GM12878 (cell line): ENCODE results near the gene MCUB. TPM values are rescaled to one million over a fixed set of nuclear protein-coding genes. Genes with fewer than 3 reads are reported as not detected.

ENCODE experiments used
- ATAC-seq: fragments of 200-7000 bp; cut with Tn5 transposase; 3 replicates; pipeline ENCODE4 v1.9.1; 2020; ENCODE audit warnings: mild to moderate bottlenecking, moderate library complexity
- BruUV-seq: library from RNA; stranded (reverse); fragments of 400-500 nt; replicated peaks from 2 replicates; lab custom pipeline; 2021; lab: Mats Ljungman, UMichigan
- CTCF ChIA-PET: fragments of 300-600 bp; sonication (Branson Sonifier 250); formaldehyde crosslinking; extraction: SDS; loops from one replicate; lab custom pipeline; 2021; ENCODE audit warnings: inconsistent platforms; lab: Yijun Ruan, JAX
- POLR2A ChIA-PET: fragments of 350-600 bp; formaldehyde crosslinking; extraction: SDS; loops from one replicate; lab custom pipeline; 2021; ENCODE audit warnings: inconsistent platforms; lab: Charles Lee
- RAD21 ChIA-PET: fragments of 300-600 bp; sonication (Branson Sonifier 250); formaldehyde crosslinking; loops from one replicate; lab custom pipeline; 2023; ENCODE audit warnings: antibody characterized with exemption; ENCODE audit not compliant: unreplicated experiment; lab: Charles Lee
- SMC1A ChIA-PET: fragments of 300-600 bp; sonication (Branson Sonifier 250); formaldehyde crosslinking; loops from one replicate; lab custom pipeline; 2023; ENCODE audit not compliant: unreplicated experiment, uncharacterized antibody; lab: Charles Lee
- DNase-seq: peaks from one replicate; pipeline ENCODE4 v3.0.0-alpha.2; 2011; ENCODE audit warnings: low read depth, low spot score
- FAIRE-seq: peaks from 3 replicates; lab custom pipeline; 2011; peaks lifted over from hg19 to GRCh38; lab: Jason Lieb, UNC
- H2AFZ ChIP-seq: 2 replicates; pipeline ENCODE4 v1.6.0; 2011; ENCODE audit warnings: low read depth, low read length, control low read depth; ENCODE audit not compliant: control insufficient read depth
- H3K27ac ChIP-seq: 2 replicates; pipeline ENCODE4 v1.5.1; 2011; ENCODE audit warnings: control low read depth; ENCODE audit not compliant: control insufficient read depth, insufficient read depth
- H3K27me3 ChIP-seq, 2 experiments: replicated peaks in 1 of 2; 2 replicates each; pipeline versions ENCODE4 v1.6.0 to v1.6.1; 2011; ENCODE audit warnings: low read length in 1 of 2; ENCODE audit not compliant: control insufficient read depth in 2 of 2, insufficient read depth in 2 of 2
- H3K36me3 ChIP-seq, 2 experiments: 2 replicates each; pipeline ENCODE4 v1.5.1; 2011; ENCODE audit warnings: low read length in 1 of 2; ENCODE audit not compliant: control insufficient read depth in 2 of 2, insufficient read depth in 2 of 2
- H3K4me1 ChIP-seq: 2 replicates; pipeline ENCODE4 v1.6.1; 2011; ENCODE audit warnings: mild to moderate bottlenecking, low read length, moderate library complexity, mixed read lengths; ENCODE audit not compliant: control insufficient read depth, insufficient read depth
- H3K4me2 ChIP-seq: 2 replicates; pipeline ENCODE4 v1.6.0; 2011; ENCODE audit warnings: control low read depth; ENCODE audit not compliant: control insufficient read depth, insufficient read depth
- H3K4me3 ChIP-seq: fragments of 200-600 bp; sonication (generic); 2 replicates; pipeline ENCODE4 v1.5.1; 2016
- H3K79me2 ChIP-seq: 2 replicates; pipeline ENCODE4 v1.6.0; 2011; ENCODE audit warnings: low read length; ENCODE audit not compliant: control insufficient read depth, insufficient read depth
- H3K9ac ChIP-seq: 2 replicates; pipeline ENCODE4 v1.8.0; 2011; ENCODE audit warnings: low read length, control low read depth, mixed read lengths; ENCODE audit not compliant: control insufficient read depth, insufficient read depth
- H3K9me3 ChIP-seq: replicated peaks from 3 replicates; pipeline ENCODE4 v1.5.1; 2011; ENCODE audit warnings: mild to moderate bottlenecking, low read length; ENCODE audit not compliant: control insufficient read depth, insufficient read depth
- H4K20me1 ChIP-seq: 2 replicates; pipeline ENCODE4 v1.6.0; 2011; ENCODE audit not compliant: control insufficient read depth, insufficient read depth
- CBX5 ChIP-seq: sonication (generic); IDR thresholded peaks from 2 replicates; pipeline ENCODE4 v1.6.1; 2016; ENCODE audit warnings: low read depth, moderate library complexity, mild to moderate bottlenecking, inconsistent platforms
- HDGF ChIP-seq: fragments of 450-650 bp; IDR thresholded peaks from 2 replicates; pipeline ENCODE4 v1.6.1; 2016; ENCODE audit warnings: antibody characterized with exemption
- KAT2A ChIP-seq: conservative IDR thresholded peaks from 2 replicates; pipeline ENCODE4 v1.6.1; 2011; ENCODE audit warnings: low read depth, low read length; ENCODE audit not compliant: control insufficient read depth
- MXI1 ChIP-seq: fragments of 150-350 bp; IDR thresholded peaks from 2 replicates; pipeline ENCODE4 v1.6.1; 2011; ENCODE audit warnings: low read depth, mild to moderate bottlenecking, inconsistent platforms, low read length, improper control_type of control experiment
- NBN ChIP-seq: fragments of 450-650 bp; IDR thresholded peaks from 2 replicates; pipeline ENCODE4 v1.6.1; 2016
- NR2F1 ChIP-seq: fragments of 450-650 bp; conservative IDR thresholded peaks from 2 replicates; pipeline ENCODE4 v1.6.1; 2017; ENCODE audit warnings: mild to moderate bottlenecking
- SIN3A ChIP-seq: IDR thresholded peaks from 2 replicates; pipeline ENCODE4 v1.6.1; 2012; ENCODE audit warnings: low read depth, low read length, improper control_type of control experiment
- WGBS: methylation state at CpG from one replicate; pipeline ENCODE4 v1.1.6; 2016; ENCODE audit warnings: low lambda C conversion rate; ENCODE audit not compliant: insufficient replicate concordance, insufficient coverage; ENCODE audit errors: missing lambda C conversion rate; 5-methylcytosine and 5-hydroxymethylcytosine counted together
- in situ Hi-C: fragments of 300-500 bp; cut with MboI; formaldehyde crosslinking; loops from 9 replicates; pipeline ENCODE4 v1.14.3; 2018; ENCODE audit warnings: mixed read lengths
- intact Hi-C: fragments of 100-400 bp; cut with micrococcal nuclease; formaldehyde crosslinking; loops from one replicate; pipeline ENCODE4 v1.14.2; 2022; ENCODE audit not compliant: unreplicated experiment
- polyA plus RNA-seq, 11 experiments: library from polyadenylated mRNA; depleted of rRNA in 4 of 11; unstranded in 6 of 11; stranded (reverse) in 5 of 11; fragments of >200 nt; fragmentation: Nextera tagmentation in 4 of 11; fragmentation: Illumina TruSeq in 1 of 11; extraction: Ambion mirVana in 4 of 11; extraction: Trizol in 1 of 11; gene quantifications; 1 replicate in 1 of 11; 2 replicates in 10 of 11; pipeline versions ENCODE4 v1.2.1 to v1.2.3, GENCODE V29; 2011 to 2016; ENCODE audit warnings: inconsistent platforms in 2 of 11, missing spikeins in 2 of 11, low read depth in 1 of 11
- total RNA-seq, 4 experiments: library from RNA; depleted of rRNA in 3 of 4; stranded (reverse); fragments of >200 nt in 3 of 4; fragmentation: Illumina TruSeq in 1 of 4; extraction: Trizol in 1 of 4; gene quantifications; 2 replicates each; pipeline versions ENCODE4 v1.2.1 to v1.2.3, GENCODE V29; 2013 to 2021
- TF ChIP-seq, protein P1 (sequence below): fragments of 450-650 bp; formaldehyde crosslinking; IDR thresholded peaks from 2 replicates; pipeline ENCODE4 v1.5.0; 2022; ENCODE audit warnings: mild to moderate bottlenecking, missing genetic modification characterization
- TF ChIP-seq, protein P2 (sequence below): fragments of 150-350 bp; IDR thresholded peaks from 2 replicates; pipeline ENCODE4 v1.6.1; 2014; ENCODE audit warnings: mild to moderate bottlenecking, low read depth, low read length
- TF ChIP-seq, protein P3 (sequence below): fragments of 450-650 bp; IDR thresholded peaks from 2 replicates; pipeline ENCODE4 v1.6.1; 2017; ENCODE audit warnings: mild to moderate bottlenecking, moderate library complexity
- TF ChIP-seq, protein P4 (sequence below): fragments of 450-650 bp; IDR thresholded peaks from 2 replicates; pipeline ENCODE4 v1.6.1; 2018; ENCODE audit warnings: borderline replicate concordance, mild to moderate bottlenecking; ENCODE audit not compliant: partially characterized antibody

The MCUB gene
- total and polyA plus RNA-seq, 10 of the 15 experiments (the other 5 are each of a cell fraction or from before 2014, with no cell fraction given) = 4.7 to 63.7 (median 39.4) TPM

DNA sequence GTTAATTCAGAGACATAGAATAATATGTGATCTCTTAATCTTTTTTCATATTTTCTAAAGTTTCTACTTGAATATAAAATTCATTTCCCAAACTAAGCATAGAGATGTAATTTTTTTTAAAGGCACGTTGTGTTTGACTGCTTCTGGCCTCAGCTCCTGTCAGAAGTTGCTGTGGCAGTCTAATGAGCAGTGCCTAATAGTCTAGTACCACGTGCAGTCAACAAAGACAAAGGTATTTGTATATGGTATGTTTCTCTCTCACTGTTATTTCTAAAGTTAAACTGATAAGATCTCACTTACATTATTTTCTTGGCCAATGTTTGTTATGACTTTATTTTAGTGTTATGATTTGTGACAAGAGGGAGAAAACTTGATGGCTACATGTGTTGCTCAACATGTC lies 48.6 kb upstream of the MCUB start:
- H2AFZ ChIP-seq = no peak overlapping the region
- no peaks in the 10 kb centered on the region for H3K9me3 ChIP-seq
- H3K27me3 ChIP-seq = no peaks in the 10 kb centered on the region
- no peaks in the 10 kb centered on the region for H3K79me2 ChIP-seq
- intact Hi-C loops (no loop called here), in situ Hi-C loops (no loop called here)
- FAIRE-seq (no peak), DNase-seq (no peak), ATAC-seq (no peak)
- H3K27ac ChIP-seq = no peak overlapping the region
- WGBS = 100% methylated on average over 2 of the region's 2 CpGs
- no peak overlapping the region for H3K4me2 ChIP-seq
- H3K9ac ChIP-seq = no peak overlapping the region
- H3K4me1 ChIP-seq = no peaks in the 10 kb centered on the region
- ChIA-PET CTCF (no interaction called here), SMC1A (interaction anchor here (1.6 kb wide), 1 partner anchor 12 kb away, joined by 4 read pairs; no protein-coding TSS in a partner anchor), RAD21 (no interaction called here), POLR2A (no interaction called here)
- BruUV-seq = no TSS peak
- H3K4me3 ChIP-seq = no peak overlapping the region
- H4K20me1 ChIP-seq = no peaks in the 10 kb centered on the region
- H3K36me3 ChIP-seq = peaks cover 0 to 13% of the 10 kb centered on the region in 2 experiments; a peak in 2 of 4 replicates
- no peak for TF ChIP-seq NBN
- no peak for TF ChIP-seq NR2F1
- no peak for TF ChIP-seq SIN3A
- TF ChIP-seq, protein P1, sequence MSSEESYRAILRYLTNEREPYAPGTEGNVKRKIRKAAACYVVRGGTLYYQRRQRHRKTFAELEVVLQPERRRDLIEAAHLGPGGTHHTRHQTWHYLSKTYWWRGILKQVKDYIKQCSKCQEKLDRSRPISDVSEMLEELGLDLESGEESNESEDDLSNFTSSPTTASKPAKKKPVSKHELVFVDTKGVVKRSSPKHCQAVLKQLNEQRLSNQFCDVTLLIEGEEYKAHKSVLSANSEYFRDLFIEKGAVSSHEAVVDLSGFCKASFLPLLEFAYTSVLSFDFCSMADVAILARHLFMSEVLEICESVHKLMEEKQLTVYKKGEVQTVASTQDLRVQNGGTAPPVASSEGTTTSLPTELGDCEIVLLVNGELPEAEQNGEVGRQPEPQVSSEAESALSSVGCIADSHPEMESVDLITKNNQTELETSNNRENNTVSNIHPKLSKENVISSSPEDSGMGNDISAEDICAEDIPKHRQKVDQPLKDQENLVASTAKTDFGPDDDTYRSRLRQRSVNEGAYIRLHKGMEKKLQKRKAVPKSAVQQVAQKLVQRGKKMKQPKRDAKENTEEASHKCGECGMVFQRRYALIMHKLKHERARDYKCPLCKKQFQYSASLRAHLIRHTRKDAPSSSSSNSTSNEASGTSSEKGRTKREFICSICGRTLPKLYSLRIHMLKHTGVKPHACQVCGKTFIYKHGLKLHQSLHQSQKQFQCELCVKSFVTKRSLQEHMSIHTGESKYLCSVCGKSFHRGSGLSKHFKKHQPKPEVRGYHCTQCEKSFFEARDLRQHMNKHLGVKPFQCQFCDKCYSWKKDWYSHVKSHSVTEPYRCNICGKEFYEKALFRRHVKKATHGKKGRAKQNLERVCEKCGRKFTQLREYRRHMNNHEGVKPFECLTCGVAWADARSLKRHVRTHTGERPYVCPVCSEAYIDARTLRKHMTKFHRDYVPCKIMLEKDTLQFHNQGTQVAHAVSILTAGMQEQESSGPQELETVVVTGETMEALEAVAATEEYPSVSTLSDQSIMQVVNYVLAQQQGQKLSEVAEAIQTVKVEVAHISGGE (CRISPR knock-in tag) = no peak
- TF ChIP-seq, protein P2, sequence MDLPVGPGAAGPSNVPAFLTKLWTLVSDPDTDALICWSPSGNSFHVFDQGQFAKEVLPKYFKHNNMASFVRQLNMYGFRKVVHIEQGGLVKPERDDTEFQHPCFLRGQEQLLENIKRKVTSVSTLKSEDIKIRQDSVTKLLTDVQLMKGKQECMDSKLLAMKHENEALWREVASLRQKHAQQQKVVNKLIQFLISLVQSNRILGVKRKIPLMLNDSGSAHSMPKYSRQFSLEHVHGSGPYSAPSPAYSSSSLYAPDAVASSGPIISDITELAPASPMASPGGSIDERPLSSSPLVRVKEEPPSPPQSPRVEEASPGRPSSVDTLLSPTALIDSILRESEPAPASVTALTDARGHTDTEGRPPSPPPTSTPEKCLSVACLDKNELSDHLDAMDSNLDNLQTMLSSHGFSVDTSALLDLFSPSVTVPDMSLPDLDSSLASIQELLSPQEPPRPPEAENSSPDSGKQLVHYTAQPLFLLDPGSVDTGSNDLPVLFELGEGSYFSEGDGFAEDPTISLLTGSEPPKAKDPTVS = no peak
- TF ChIP-seq HDGF = no peak
- TF ChIP-seq CBX5 = no peak
- TF ChIP-seq, protein P3, sequence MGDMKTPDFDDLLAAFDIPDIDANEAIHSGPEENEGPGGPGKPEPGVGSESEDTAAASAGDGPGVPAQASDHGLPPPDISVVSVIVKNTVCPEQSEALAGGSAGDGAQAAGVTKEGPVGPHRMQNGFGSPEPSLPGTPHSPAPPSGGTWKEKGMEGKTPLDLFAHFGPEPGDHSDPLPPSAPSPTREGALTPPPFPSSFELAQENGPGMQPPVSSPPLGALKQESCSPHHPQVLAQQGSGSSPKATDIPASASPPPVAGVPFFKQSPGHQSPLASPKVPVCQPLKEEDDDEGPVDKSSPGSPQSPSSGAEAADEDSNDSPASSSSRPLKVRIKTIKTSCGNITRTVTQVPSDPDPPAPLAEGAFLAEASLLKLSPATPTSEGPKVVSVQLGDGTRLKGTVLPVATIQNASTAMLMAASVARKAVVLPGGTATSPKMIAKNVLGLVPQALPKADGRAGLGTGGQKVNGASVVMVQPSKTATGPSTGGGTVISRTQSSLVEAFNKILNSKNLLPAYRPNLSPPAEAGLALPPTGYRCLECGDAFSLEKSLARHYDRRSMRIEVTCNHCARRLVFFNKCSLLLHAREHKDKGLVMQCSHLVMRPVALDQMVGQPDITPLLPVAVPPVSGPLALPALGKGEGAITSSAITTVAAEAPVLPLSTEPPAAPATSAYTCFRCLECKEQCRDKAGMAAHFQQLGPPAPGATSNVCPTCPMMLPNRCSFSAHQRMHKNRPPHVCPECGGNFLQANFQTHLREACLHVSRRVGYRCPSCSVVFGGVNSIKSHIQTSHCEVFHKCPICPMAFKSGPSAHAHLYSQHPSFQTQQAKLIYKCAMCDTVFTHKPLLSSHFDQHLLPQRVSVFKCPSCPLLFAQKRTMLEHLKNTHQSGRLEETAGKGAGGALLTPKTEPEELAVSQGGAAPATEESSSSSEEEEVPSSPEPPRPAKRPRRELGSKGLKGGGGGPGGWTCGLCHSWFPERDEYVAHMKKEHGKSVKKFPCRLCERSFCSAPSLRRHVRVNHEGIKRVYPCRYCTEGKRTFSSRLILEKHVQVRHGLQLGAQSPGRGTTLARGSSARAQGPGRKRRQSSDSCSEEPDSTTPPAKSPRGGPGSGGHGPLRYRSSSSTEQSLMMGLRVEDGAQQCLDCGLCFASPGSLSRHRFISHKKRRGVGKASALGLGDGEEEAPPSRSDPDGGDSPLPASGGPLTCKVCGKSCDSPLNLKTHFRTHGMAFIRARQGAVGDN = no peak
- TF ChIP-seq, protein P4, sequence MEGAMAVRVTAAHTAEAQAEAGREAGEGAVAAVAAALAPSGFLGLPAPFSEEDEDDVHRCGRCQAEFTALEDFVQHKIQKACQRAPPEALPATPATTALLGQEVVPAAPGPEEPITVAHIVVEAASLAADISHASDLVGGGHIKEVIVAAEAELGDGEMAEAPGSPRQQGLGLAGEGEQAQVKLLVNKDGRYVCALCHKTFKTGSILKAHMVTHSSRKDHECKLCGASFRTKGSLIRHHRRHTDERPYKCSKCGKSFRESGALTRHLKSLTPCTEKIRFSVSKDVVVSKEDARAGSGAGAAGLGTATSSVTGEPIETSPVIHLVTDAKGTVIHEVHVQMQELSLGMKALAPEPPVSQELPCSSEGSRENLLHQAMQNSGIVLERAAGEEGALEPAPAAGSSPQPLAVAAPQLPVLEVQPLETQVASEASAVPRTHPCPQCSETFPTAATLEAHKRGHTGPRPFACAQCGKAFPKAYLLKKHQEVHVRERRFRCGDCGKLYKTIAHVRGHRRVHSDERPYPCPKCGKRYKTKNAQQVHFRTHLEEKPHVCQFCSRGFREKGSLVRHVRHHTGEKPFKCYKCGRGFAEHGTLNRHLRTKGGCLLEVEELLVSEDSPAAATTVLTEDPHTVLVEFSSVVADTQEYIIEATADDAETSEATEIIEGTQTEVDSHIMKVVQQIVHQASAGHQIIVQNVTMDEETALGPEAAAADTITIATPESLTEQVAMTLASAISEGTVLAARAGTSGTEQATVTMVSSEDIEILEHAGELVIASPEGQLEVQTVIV = no peak
- TF ChIP-seq KAT2A = no peak
- TF ChIP-seq MXI1 = no peak
